Common myeloid progenitor, CD34-positive (primary cell): ENCODE data around the gene TRPT1.
A peak's percentile ranks its signal among the peaks of the same experiment; 100 is the strongest.

Experiments
- CTCF ChIA-PET: fragments of 350-600 bp; sonication (Branson Sonifier 250); formaldehyde crosslinking; loops from one replicate; lab custom pipeline; 2021; ENCODE audit warnings: antibody characterized with exemption; lab: Charles Lee
- POLR2A ChIA-PET: fragments of 350-600 bp; sonication (Branson Sonifier 250); formaldehyde crosslinking; loops from one replicate; lab custom pipeline; 2021; ENCODE audit warnings: antibody characterized with exemption; lab: Charles Lee
- DNase-seq, 3 donors: peaks; one replicate each; pipeline versions ENCODE4 v3.0.0 to v3.0.0-alpha.2; 2013
- H3K27ac ChIP-seq, 2 experiments: 1 replicate in 1 of 2; 2 replicates in 1 of 2; pipeline ENCODE4 v1.7.0; 2013; ENCODE audit warnings: inconsistent platforms in 2 of 2, low read length in 2 of 2, mild to moderate bottlenecking in 2 of 2, low read depth in 1 of 2, moderate library complexity in 1 of 2; ENCODE audit not compliant: severe bottlenecking in 2 of 2, insufficient read depth in 1 of 2, poor library complexity in 1 of 2
- H3K27me3 ChIP-seq, 5 experiments: replicated peaks in 2 of 5; 1 replicate in 3 of 5; 2 replicates in 2 of 5; pipeline versions ENCODE4 v1.6.1 to v1.7.0; 2013; ENCODE audit warnings: low read length in 4 of 5, mild to moderate bottlenecking in 2 of 5, moderate library complexity in 2 of 5, inconsistent platforms in 1 of 5; ENCODE audit not compliant: insufficient read depth in 5 of 5, control insufficient read depth in 4 of 5
- H3K36me3 ChIP-seq, 4 experiments: 1 replicate in 2 of 4; 2 replicates in 2 of 4; pipeline versions ENCODE4 v1.6.1 to v1.7.0; 2013; ENCODE audit warnings: low read length in 3 of 4, control low read depth in 1 of 4, mild to moderate bottlenecking in 1 of 4; ENCODE audit not compliant: control insufficient read depth in 4 of 4, insufficient read depth in 4 of 4
- H3K4me1 ChIP-seq, 4 experiments: 1 replicate in 3 of 4; 2 replicates in 1 of 4; pipeline versions ENCODE4 v1.6.1 to v1.7.1; 2013; ENCODE audit warnings: low read length in 3 of 4, mild to moderate bottlenecking in 3 of 4, control low read depth in 1 of 4, inconsistent platforms in 1 of 4, moderate library complexity in 1 of 4; ENCODE audit not compliant: control insufficient read depth in 4 of 4, insufficient read depth in 4 of 4; ENCODE audit errors: control extremely low read depth in 1 of 4
- H3K4me3 ChIP-seq, 7 experiments: 1 replicate in 4 of 7; 2 replicates in 3 of 7; pipeline versions ENCODE4 v1.5.1 to v1.7.0; 2013; ENCODE audit warnings: mild to moderate bottlenecking in 7 of 7, low read length in 6 of 7, moderate library complexity in 6 of 7, inconsistent platforms in 2 of 7, low read depth in 2 of 7, control low read depth in 1 of 7; ENCODE audit not compliant: insufficient read depth in 4 of 7, control insufficient read depth in 1 of 7; ENCODE audit errors: extremely low read depth in 1 of 7
- H3K9me3 ChIP-seq, 5 experiments: 1 replicate in 4 of 5; 2 replicates in 1 of 5; pipeline versions ENCODE4 v1.6.1 to v1.7.1; 2013; ENCODE audit warnings: low read length in 4 of 5, mild to moderate bottlenecking in 2 of 5, inconsistent platforms in 1 of 5, low read depth in 1 of 5, moderate library complexity in 1 of 5; ENCODE audit not compliant: control insufficient read depth in 4 of 5, insufficient read depth in 2 of 5; ENCODE audit errors: control extremely low read depth in 1 of 5
- WGBS: methylation state at CpG from one replicate; pipeline ENCODE4 v1.1.5; 2013; ENCODE audit not compliant: insufficient coverage; 5-methylcytosine and 5-hydroxymethylcytosine counted together

The TRPT1 gene

DNA sequence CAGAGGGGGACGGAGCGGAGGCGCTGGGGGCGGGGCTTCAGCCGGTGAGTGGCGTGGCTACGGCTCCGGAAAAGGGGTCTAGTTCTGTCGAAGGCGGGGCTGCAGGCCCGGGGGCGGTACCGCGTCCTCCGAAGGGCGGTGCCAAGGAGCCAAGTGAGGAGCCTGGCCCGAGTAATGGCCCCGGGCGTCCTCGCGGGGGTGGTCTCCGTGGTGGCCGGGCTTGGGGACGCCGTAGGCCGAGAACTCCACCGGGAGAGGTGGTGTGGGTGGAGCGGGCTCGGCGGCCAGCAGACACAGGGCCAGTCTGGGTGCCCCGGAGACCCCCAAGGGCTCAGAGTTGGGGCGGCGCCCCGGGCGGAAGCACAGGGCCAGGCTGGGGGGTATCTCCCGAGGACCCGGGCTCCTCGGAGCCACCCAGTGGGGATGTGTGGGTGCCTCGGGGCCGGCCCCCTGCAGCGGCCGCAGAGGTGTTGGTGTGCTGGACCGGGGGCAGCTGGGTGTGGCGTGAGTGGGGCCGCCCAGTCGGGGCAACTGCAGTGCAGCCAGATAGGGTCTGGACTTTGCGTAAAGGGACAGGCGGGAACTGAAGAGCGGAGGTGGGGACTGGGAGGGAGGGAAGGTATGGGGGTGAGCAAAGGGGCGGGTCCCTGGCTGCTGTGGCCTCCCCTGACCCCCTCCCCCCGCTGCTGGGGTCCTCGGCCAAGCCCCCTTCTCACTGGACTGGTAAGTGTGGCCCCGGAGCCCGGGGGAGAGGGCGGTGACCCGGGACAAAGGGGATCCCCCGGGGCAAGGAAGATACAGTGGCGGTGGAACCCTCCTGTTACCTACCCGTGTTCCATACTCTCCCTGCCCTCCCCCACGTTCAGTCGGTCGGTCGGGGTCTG lies 15.7 kb upstream of the TRPT1 start:
- H3K4me1 ChIP-seq: peaks cover 4 to 56% (median 50%) of the 10 kb centered on the region in 4 experiments
- no peaks in the 10 kb centered on the region for H3K27me3 ChIP-seq
- ChIA-PET CTCF (interaction anchor here (0.6 to 12.2 kb wide), 9 partner anchors 10 to 533 kb away, joined by 3 to 177 read pairs (median 4); partner anchors contain the start of genes CATSPERZ, FERMT3 and PLCB3), POLR2A (interaction anchor here (0.6 to 7.6 kb wide), 10 partner anchors 10 to 151 kb away, joined by 3 to 74 read pairs (median 3); partner anchors contain the start of genes DNAJC4, FERMT3, PRDX5 and TRMT112)
- WGBS: 0% methylated on average over 49 of the region's 63 CpGs
- peak overlapping the region; percentile 69 to 91 (median 85) for H3K4me3 ChIP-seq
- H3K9me3 ChIP-seq: no peaks in the 10 kb centered on the region
- H3K27ac ChIP-seq: peak overlapping the region; percentile 96 to 97
- H3K36me3 ChIP-seq: peaks cover 0 to 37% (median 28%) of the 10 kb centered on the region in 4 experiments
- peak; percentile 98 to 99 (median 99) for DNase-seq

DNA sequence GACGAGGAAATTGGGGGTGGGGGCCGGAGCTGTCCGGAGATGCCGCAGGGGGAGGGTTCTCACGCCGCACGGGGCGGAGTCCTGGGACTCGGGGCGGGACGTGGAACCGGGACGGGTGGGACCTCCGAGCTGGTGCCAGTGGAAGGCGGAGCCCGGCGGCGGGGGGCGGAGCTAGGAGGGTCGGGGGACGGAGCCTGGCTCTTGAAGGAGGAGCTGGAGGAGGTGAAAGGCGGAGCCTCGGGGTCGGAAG lies 15.2 kb upstream of the TRPT1 start:
- WGBS: 0% methylated on average over 18 of the region's 24 CpGs
- ChIA-PET POLR2A (interaction anchor here (0.6 to 7.6 kb wide), 10 partner anchors 10 to 150 kb away, joined by 3 to 74 read pairs (median 3); partner anchors contain the start of genes DNAJC4, FERMT3, PRDX5 and TRMT112), CTCF (interaction anchor here (0.6 to 12.2 kb wide), 6 partner anchors 18 to 533 kb away, joined by 3 to 177 read pairs (median 4); partner anchors contain the start of gene FERMT3)
- Histone ChIP-seq H3K27ac (peak overlapping the region; percentile 96 to 97), H3K4me3 (peak overlapping the region; percentile 69 to 91 (median 85)), H3K9me3 (no peaks in the 10 kb centered on the region), H3K36me3 (peaks cover 0 to 37% (median 28%) of the 10 kb centered on the region in 4 experiments), H3K4me1 (peaks cover 4 to 56% (median 50%) of the 10 kb centered on the region in 4 experiments), H3K27me3 (no peaks in the 10 kb centered on the region)
- DNase-seq: no peak

GRCh38 chr11:64240435-64241240 lies 14.7 kb upstream of the TRPT1 start, which contains the start of gene FKBP2:
Gene FKBP2, plus strand, starts transcription at chr11:64241095. Its CDS starts 1,293 bp downstream, at chr11:64242388.
- H3K9me3 ChIP-seq: no peaks in the 10 kb centered on the region
- peaks cover 0 to 37% (median 28%) of the 10 kb centered on the region in 4 experiments for H3K36me3 ChIP-seq
- H3K4me3 ChIP-seq: peak within 1 kb of the TSS; percentile 69 to 91 (median 85)
- WGBS: 2% methylated on average over 46 of the region's 58 CpGs
- H3K27ac ChIP-seq: peak within 1 kb of the TSS; percentile 96 to 97
- H3K4me1 ChIP-seq: peaks cover 4 to 56% (median 49%) of the 10 kb centered on the region in 4 experiments
- ChIA-PET POLR2A (interaction anchor here (0.6 to 7.6 kb wide), 11 partner anchors 9 to 150 kb away, joined by 3 to 74 read pairs (median 3); partner anchors contain the start of genes DNAJC4, FERMT3, PRDX5 and TRMT112), CTCF (interaction anchor here (0.6 to 12.2 kb wide), 7 partner anchors 17 to 534 kb away, joined by 3 to 177 read pairs (median 4); partner anchors contain the start of gene FERMT3)
- peak; percentile 96 to 98 (median 98) for DNase-seq
- no peaks in the 10 kb centered on the region for H3K27me3 ChIP-seq

- Histone ChIP-seq H3K36me3 (peaks cover 0 to 35% (median 28%) of the 10 kb centered on the region in 4 experiments), H3K27me3 (no peaks in the 10 kb centered on the region), H3K4me3 (peak overlapping the region in 5 of 7 experiments; percentile 63 to 91 (median 85)), H3K4me1 (peaks cover 4 to 56% (median 49%) of the 10 kb centered on the region in 4 experiments), H3K9me3 (no peaks in the 10 kb centered on the region), H3K27ac (peak overlapping the region; percentile 96 to 97)
- ChIA-PET POLR2A (interaction anchor here (0.5 to 7.6 kb wide), 3 partner anchors 32 to 43 kb away, joined by 3 to 74 read pairs (median 4); partner anchors contain the start of gene FERMT3), CTCF (interaction anchor here (1.2 to 1.5 kb wide), 2 partner anchors 10 to 33 kb away, joined by 3 to 5 read pairs; partner anchors contain the start of gene FERMT3)
- DNase-seq: peak in 2 of 3 donors; percentile 59 to 68
- WGBS: 77% methylated on average over 11 of the region's 11 CpGs
These were observed 13.9 kb upstream of the TRPT1 start for GRCh38 chr11:64239662-64240434.

DNA sequence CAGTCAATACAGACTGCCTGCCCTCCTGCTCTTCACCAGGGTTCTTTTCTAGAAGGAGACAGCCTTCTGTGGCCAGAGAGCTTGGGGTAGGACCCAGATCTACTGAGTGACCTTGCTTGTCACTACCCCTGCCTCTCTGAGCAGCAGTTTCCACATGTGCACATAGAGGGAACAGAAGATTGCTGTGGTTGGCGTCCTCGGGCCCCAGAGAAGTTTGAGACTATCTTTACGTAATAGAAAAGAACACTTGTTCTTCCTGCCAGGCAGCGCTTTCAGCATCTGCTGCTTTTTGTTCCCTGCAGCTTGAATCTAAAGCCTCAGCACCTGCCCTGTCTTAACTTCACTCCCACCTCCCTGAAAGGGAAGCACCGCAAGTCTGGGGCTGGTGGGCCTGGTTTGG lies 13.0 kb upstream of the TRPT1 start:
- DNase-seq: no peak
- ChIA-PET CTCF (interaction anchor here (0.8 to 2.1 kb wide), 5 partner anchors 11 to 33 kb away, joined by 3 to 15 read pairs (median 4); partner anchors contain the start of gene FERMT3), POLR2A (no interaction called here)
- Histone ChIP-seq H3K27me3 (no peaks in the 10 kb centered on the region), H3K9me3 (no peaks in the 10 kb centered on the region), H3K4me1 (peaks cover 4 to 51% (median 44%) of the 10 kb centered on the region in 4 experiments), H3K36me3 (peaks cover 0 to 31% (median 25%) of the 10 kb centered on the region in 4 experiments), H3K27ac (no peak overlapping the region), H3K4me3 (no peak overlapping the region)
- 95% methylated on average over 4 of the region's 5 CpGs for WGBS

GRCh38 chr11:64238076-64238475 lies 12.1 kb upstream of the TRPT1 start:
- Histone ChIP-seq H3K4me3 (no peak overlapping the region), H3K27ac (no peak overlapping the region), H3K27me3 (no peaks in the 10 kb centered on the region), H3K36me3 (peaks cover 0 to 22% (median 16%) of the 10 kb centered on the region in 4 experiments), H3K9me3 (no peaks in the 10 kb centered on the region), H3K4me1 (peaks cover 4 to 47% (median 42%) of the 10 kb centered on the region in 4 experiments)
- no peak for DNase-seq
- ChIA-PET POLR2A (no interaction called here), CTCF (interaction anchor here (1.1 to 2.8 kb wide), 3 partner anchors 21 to 33 kb away, joined by 4 to 15 read pairs (median 7); partner anchors contain the start of gene FERMT3)
- 97% methylated on average over 6 of the region's 9 CpGs for WGBS
